ENCODE data around the gene H3-3A. TPM values are rescaled to one million over a fixed set of nuclear protein-coding genes. Genes with fewer than 3 reads are reported as not detected.

The H3-3A gene
- total and polyA plus RNA-seq, 10 donors: 362 to 1,089 (median 575) TPM

GRCh38 chr1:226048886-226049285 is 13.6 kb upstream of the H3-3A start:
- no peaks in the 10 kb centered on the region for H3K9me3 ChIP-seq
- intact Hi-C loops (cut with DNase I; ENCODE audit: low total_unique reads): no loop called here
- H3K4me1 ChIP-seq: peaks cover 0 to 36% (median 5%) of the 10 kb centered on the region in 6 donors
- H3K36me3 ChIP-seq: peaks cover 0 to 13% (median 0%) of the 10 kb centered on the region in 6 donors
- no peak overlapping the region for H3K27ac ChIP-seq
- no peak overlapping the region for H3K4me3 ChIP-seq
- H3K27me3 ChIP-seq (replicated peaks in 1 of 7): no peaks in the 10 kb centered on the region
- 80 to 94% (median 88%) methylated on average over 1 of the region's 1 CpG for WGBS, 5 donors
- DNase-seq: no peak
- TF ChIP-seq POLR2AphosphoS5 (IDR thresholded peaks at IDR 0.05): no peak
- TF ChIP-seq POLR2A (IDR thresholded peaks at IDR 0.05): no peak

- WGBS, 5 donors: 95 to 97% (median 97%) methylated on average over 4 of the region's 4 CpGs
- DNase-seq: no peak
- H3K4me1 ChIP-seq: peaks cover 0 to 26% (median 2%) of the 10 kb centered on the region in 6 donors
- no peak for TF ChIP-seq POLR2A (IDR thresholded peaks at IDR 0.05)
- no peak for TF ChIP-seq CTCF (IDR thresholded peaks at IDR 0.05 in 8 of 11, conservative IDR thresholded peaks at IDR 0.05 in 3 of 11)
- no peak for TF ChIP-seq POLR2AphosphoS5 (IDR thresholded peaks at IDR 0.05)
- no peaks in the 10 kb centered on the region for H3K27me3 ChIP-seq (replicated peaks in 1 of 7)
- no peak overlapping the region for H3K27ac ChIP-seq
- no peaks in the 10 kb centered on the region for H3K9me3 ChIP-seq
- no peak overlapping the region for H3K4me3 ChIP-seq
- peaks cover 0 to 23% (median 0%) of the 10 kb centered on the region in 6 donors for H3K36me3 ChIP-seq
- intact Hi-C loops (cut with DNase I; ENCODE audit: low total_unique reads): no loop called here
Measured at GRCh38 chr1:226050133-226050532, 12.4 kb upstream of the H3-3A start.

GRCh38 chr1:226051365-226051764 is 11.2 kb upstream of the H3-3A start:
- intact Hi-C loops (cut with DNase I; ENCODE audit: low total_unique reads): no loop called here
- H3K36me3 ChIP-seq: peaks cover 0 to 33% (median 0%) of the 10 kb centered on the region in 6 donors
- DNase-seq: no peak
- H3K4me3 ChIP-seq: no peak overlapping the region
- 70 to 87% (median 80%) methylated on average over 2 of the region's 2 CpGs for WGBS, 5 donors
- TF ChIP-seq POLR2A (IDR thresholded peaks at IDR 0.05) (no peak), CTCF (IDR thresholded peaks at IDR 0.05 in 8 of 11, conservative IDR thresholded peaks at IDR 0.05 in 3 of 11) (no peak), POLR2AphosphoS5 (IDR thresholded peaks at IDR 0.05) (no peak)
- peaks cover 0 to 26% (median 2%) of the 10 kb centered on the region in 6 donors for H3K4me1 ChIP-seq
- H3K9me3 ChIP-seq: no peaks in the 10 kb centered on the region
- H3K27ac ChIP-seq: peak overlapping the region in 2 of 8 donors; percentile 48 to 61
- no peaks in the 10 kb centered on the region for H3K27me3 ChIP-seq (replicated peaks in 1 of 7)

GRCh38 chr1:226052061-226052460 is 10.5 kb upstream of the H3-3A start:
- H3K36me3 ChIP-seq: peaks cover 0 to 40% (median 0%) of the 10 kb centered on the region in 6 donors
- no peaks in the 10 kb centered on the region for H3K9me3 ChIP-seq
- no peak overlapping the region for H3K4me3 ChIP-seq
- no peaks in the 10 kb centered on the region for H3K27me3 ChIP-seq (replicated peaks in 1 of 7)
- DNase-seq: no peak
- H3K27ac ChIP-seq: peak overlapping the region in 2 of 8 donors; percentile 48 to 61
- intact Hi-C loops (cut with DNase I; ENCODE audit: low total_unique reads): no loop called here
- 95 to 100% (median 98%) methylated on average over 1 of the region's 1 CpG for WGBS, 5 donors
- TF ChIP-seq POLR2AphosphoS5 (IDR thresholded peaks at IDR 0.05) (no peak), CTCF (IDR thresholded peaks at IDR 0.05 in 8 of 11, conservative IDR thresholded peaks at IDR 0.05 in 3 of 11) (no peak), POLR2A (IDR thresholded peaks at IDR 0.05) (no peak)
- H3K4me1 ChIP-seq: peaks cover 0 to 26% (median 2%) of the 10 kb centered on the region in 6 donors

All from spleen (tissue), 11 donors.